IMR-90 (cell line): ENCODE data around the gene SMCHD1. TPM values are rescaled to one million over a fixed set of nuclear protein-coding genes. Genes with fewer than 3 reads are reported as not detected.

Source experiments
- ATAC-seq: fragments of 200-7000 bp; cut with Tn5 transposase; 2 replicates; pipeline ENCODE4 v1.9.1; 2020; ENCODE audit warnings: low read depth, mild to moderate bottlenecking, moderate library complexity
- BruUV-seq: library from RNA; stranded (reverse); fragments of 400-500 nt; replicated peaks from 2 replicates; lab custom pipeline; 2021; lab: Mats Ljungman, UMichigan
- CTCF ChIA-PET: fragments of 300-600 bp; formaldehyde crosslinking; extraction: SDS; loops from one replicate; lab custom pipeline; 2021; ENCODE audit warnings: antibody characterized with exemption; lab: Yijun Ruan, JAX
- POLR2A ChIA-PET: fragments of 300-600 bp; sonication (Branson Sonifier 250); formaldehyde crosslinking; loops from one replicate; lab custom pipeline; 2022; ENCODE audit warnings: antibody characterized with exemption; ENCODE audit not compliant: unreplicated experiment; lab: Charles Lee
- DNase-seq: peaks from one replicate; pipeline ENCODE4 v3.0.0; 2013
- H2AFZ ChIP-seq: replicated peaks from 2 replicates; pipeline ENCODE3; 2013; ENCODE audit warnings: low read length, mild to moderate bottlenecking; ENCODE audit not compliant: poor library complexity
- H2AK5ac ChIP-seq: 2 replicates; pipeline ENCODE4 v1.6.1; 2013; ENCODE audit warnings: low read depth, low read length, inconsistent platforms
- H2AK9ac ChIP-seq: replicated peaks from 2 replicates; pipeline ENCODE3; 2013; ENCODE audit warnings: mild to moderate bottlenecking, low read depth, low read length, moderate library complexity; ENCODE audit not compliant: poor library complexity
- H2BK120ac ChIP-seq: 2 replicates; pipeline ENCODE4 v1.6.1; 2013; ENCODE audit warnings: low read depth, low read length, inconsistent platforms
- H2BK15ac ChIP-seq: 3 replicates; pipeline ENCODE4 v1.6.1; 2013; ENCODE audit warnings: low read depth, low read length, inconsistent platforms
- H2BK20ac ChIP-seq: 2 replicates; pipeline ENCODE4 v1.6.1; 2013; ENCODE audit warnings: low read depth, mild to moderate bottlenecking, inconsistent platforms, low read length, moderate library complexity
- H2BK5ac ChIP-seq: 2 replicates; pipeline ENCODE4 v1.6.1; 2013; ENCODE audit warnings: mild to moderate bottlenecking, low read depth, low read length, inconsistent platforms; ENCODE audit not compliant: poor library complexity, severe bottlenecking
- H3K14ac ChIP-seq: replicated peaks from 2 replicates; pipeline ENCODE4 v1.6.1; 2013; ENCODE audit warnings: low read depth, low read length, inconsistent platforms
- H3K18ac ChIP-seq: 2 replicates; pipeline ENCODE4 v1.6.1; 2013; ENCODE audit warnings: low read depth, low read length, control low read depth
- H3K23ac ChIP-seq: 2 replicates; pipeline ENCODE4 v1.6.1; 2013; ENCODE audit warnings: low read depth, low read length, inconsistent platforms
- H3K27ac ChIP-seq: 2 replicates; pipeline ENCODE4 v1.5.1; 2013; ENCODE audit warnings: mild to moderate bottlenecking, control low read depth, low read length; ENCODE audit not compliant: insufficient read depth
- H3K27me3 ChIP-seq: 2 replicates; pipeline ENCODE4 v1.6.1; 2013; ENCODE audit warnings: low read length; ENCODE audit not compliant: control insufficient read depth, insufficient read depth
- H3K36me3 ChIP-seq: 2 replicates; pipeline ENCODE4 v1.6.1; 2013; ENCODE audit warnings: low read length, mixed read lengths; ENCODE audit not compliant: control insufficient read depth, insufficient read depth
- H3K4ac ChIP-seq: 2 replicates; pipeline ENCODE4 v1.6.1; 2013; ENCODE audit warnings: low read depth, low read length, inconsistent platforms
- H3K4me1 ChIP-seq: 2 replicates; pipeline ENCODE4 v1.6.1; 2013; ENCODE audit warnings: low read length, mixed read lengths; ENCODE audit not compliant: control insufficient read depth, insufficient read depth
- H3K4me2 ChIP-seq: 2 replicates; pipeline ENCODE4 v1.6.1; 2013; ENCODE audit warnings: low read depth, mild to moderate bottlenecking, control low read depth, low read length, moderate library complexity
- H3K4me3 ChIP-seq: 2 replicates; pipeline ENCODE4 v1.5.1; 2013; ENCODE audit warnings: low read depth, mild to moderate bottlenecking, control low read depth, low read length, moderate library complexity; ENCODE audit not compliant: insufficient read depth
- H3K56ac ChIP-seq: 2 replicates; pipeline ENCODE4 v1.6.1; 2013; ENCODE audit warnings: low read length, inconsistent platforms; ENCODE audit not compliant: insufficient read depth; ENCODE audit errors: extremely low read depth
- H3K79me1 ChIP-seq, 2 experiments: 2 replicates each; pipeline ENCODE4 v1.6.1; 2013; ENCODE audit warnings: low read length in 2 of 2, inconsistent platforms in 1 of 2, low read depth in 1 of 2
- H3K9ac ChIP-seq: 2 replicates; pipeline ENCODE4 v1.6.1; 2013; ENCODE audit warnings: low read depth, low read length, control low read depth
- H3K9me1 ChIP-seq: 2 replicates; pipeline ENCODE4 v1.6.1; 2013; ENCODE audit warnings: low read length, inconsistent platforms; ENCODE audit not compliant: insufficient read depth
- H3K9me3 ChIP-seq: 2 replicates; pipeline ENCODE4 v1.6.1; 2013; ENCODE audit warnings: low read length; ENCODE audit not compliant: control insufficient read depth, insufficient read depth
- H4K20me1 ChIP-seq: 2 replicates; pipeline ENCODE4 v1.6.1; 2013; ENCODE audit warnings: low read length, inconsistent platforms; ENCODE audit not compliant: insufficient read depth
- H4K5ac ChIP-seq: 2 replicates; pipeline ENCODE4 v1.6.1; 2013; ENCODE audit warnings: mild to moderate bottlenecking, low read depth, low read length, control low read depth
- H4K8ac ChIP-seq, 2 experiments: 2 replicates each; pipeline ENCODE4 v1.6.1; 2013; ENCODE audit warnings: low read depth in 2 of 2, low read length in 2 of 2, control low read depth in 1 of 2, inconsistent platforms in 1 of 2
- H4K91ac ChIP-seq: 2 replicates; pipeline ENCODE4 v1.6.1; 2013; ENCODE audit warnings: low read depth, low read length, inconsistent platforms; ENCODE audit not compliant: insufficient read depth
- BHLHE40 ChIP-seq: fragments of 150-350 bp; IDR thresholded peaks from 2 replicates; pipeline ENCODE4 v1.6.1; 2016; ENCODE audit warnings: mild to moderate bottlenecking, low read depth, low read length
- CEBPB ChIP-seq: IDR thresholded peaks from 2 replicates; pipeline ENCODE4 v1.6.1; 2012; ENCODE audit warnings: low read depth, low read length, improper control_type of control experiment
- FOS ChIP-seq: fragments of 150-350 bp; IDR thresholded peaks from 2 replicates; pipeline ENCODE4 v1.6.1; 2016; ENCODE audit warnings: low read depth, low read length
- POLR2A ChIP-seq: IDR thresholded peaks from 2 replicates; pipeline ENCODE4 v1.6.1; 2012; ENCODE audit warnings: mild to moderate bottlenecking, low read depth, low read length
- RCOR1 ChIP-seq: IDR thresholded peaks from 2 replicates; pipeline ENCODE4 v1.6.1; 2012; ENCODE audit warnings: mild to moderate bottlenecking, low read length, improper control_type of control experiment; ENCODE audit not compliant: insufficient replicate concordance
- WGBS, 2 experiments: methylation state at CpG; one replicate each; pipeline versions ENCODE4 v1.1.5 to v1.1.7; 2013; ENCODE audit warnings: missing lambda C conversion rate in 2 of 2; ENCODE audit not compliant: insufficient read length in 1 of 2; ENCODE audit errors: extremely low coverage in 2 of 2; 5-methylcytosine and 5-hydroxymethylcytosine counted together
- dilution Hi-C: fragments of 300-500 bp; cut with HindIII; formaldehyde crosslinking; loops from one replicate; pipeline ENCODE4 v1.14.3; 2018; ENCODE audit warnings: low sequenced_read_pairs; ENCODE audit not compliant: unreplicated experiment
- in situ Hi-C: fragments of 300-500 bp; cut with MboI; formaldehyde crosslinking; loops from 3 replicates; pipeline ENCODE4 v1.14.3; 2019; ENCODE audit warnings: low sequenced_read_pairs, inconsistent platforms, mixed read lengths
- intact Hi-C: fragments of 100-400 bp; cut with micrococcal nuclease; formaldehyde crosslinking; loops from 2 replicates; pipeline ENCODE4 v1.10.0; 2022
- polyA plus RNA-seq, 3 experiments: library from polyadenylated mRNA; depleted of rRNA; stranded (reverse); fragments of >200 nt; gene quantifications; 2 replicates each; pipeline ENCODE4 v1.2.3, GENCODE V29; 2012; ENCODE audit warnings: low replicate concordance in 1 of 3
- total RNA-seq: library from RNA; depleted of rRNA; stranded (reverse); fragments of >200 nt; gene quantifications from 2 replicates; pipeline ENCODE4 v1.2.3, GENCODE V29; 2012

SMCHD1 gene
- total and polyA plus RNA-seq, 2 of the 4 experiments (the other 2 are of a cell fraction): 14.8 to 47.3 TPM

- Histone ChIP-seq H4K91ac (no peak overlapping the region), H3K27me3 (no peaks in the 10 kb centered on the region), H3K4me1 (peaks cover 2% of the 10 kb centered on the region; the same call in 1 of the 2 replicates), H3K36me3 (no peaks in the 10 kb centered on the region), H3K4me2 (no peak overlapping the region), H3K18ac (no peak overlapping the region), H2BK120ac (no peak overlapping the region), H3K9ac (no peak overlapping the region), H4K8ac (no peak overlapping the region), H3K9me3 (peaks cover 9% of the 10 kb centered on the region), H4K5ac (no peak overlapping the region), H2AK5ac (no peak overlapping the region), H3K4me3 (no peak overlapping the region), H3K14ac (no peak overlapping the region), H2AK9ac (no peak overlapping the region), H3K9me1 (no peaks in the 10 kb centered on the region), H2BK20ac (no peak overlapping the region), H3K56ac (no peak overlapping the region), H4K20me1 (no peaks in the 10 kb centered on the region), H3K4ac (no peak overlapping the region), H3K79me1 (no peaks in the 10 kb centered on the region; a peak in 1 of 4 replicates), H3K27ac (no peak overlapping the region), H2BK15ac (no peak overlapping the region), H3K23ac (no peak overlapping the region), H2BK5ac (no peak overlapping the region), H2AFZ (no peak overlapping the region)
- in situ Hi-C loops (no loop called here), dilution Hi-C loops (no loop called here), intact Hi-C loops (no loop called here)
- ATAC-seq: no peak
- TF ChIP-seq POLR2A (no peak), FOS (no peak), BHLHE40 (no peak), CEBPB (no peak), RCOR1 (no peak)
- no peak for DNase-seq
- ChIA-PET POLR2A (no interaction called here), CTCF (no interaction called here)
- BruUV-seq: no TSS peak
- no CpG with 5 or more reads among the region's 1 CpG for WGBS, 2 experiments
These were observed 155.9 kb downstream of the SMCHD1 start for GRCh38 chr18:2811416-2811815.
